CD8-positive, alpha-beta memory T cell (primary cell): ENCODE results near the gene CNOT4. TPM values are rescaled to one million over a fixed set of nuclear protein-coding genes. Genes with fewer than 3 reads are reported as not detected.

Source experiments
- CTCF ChIA-PET: fragments of 350-600 bp; sonication (Branson Sonifier 250); formaldehyde crosslinking; loops from one replicate; lab custom pipeline; 2021; ENCODE audit warnings: antibody characterized with exemption; lab: Charles Lee
- POLR2A ChIA-PET: fragments of 350-600 bp; sonication (Branson Sonifier 250); formaldehyde crosslinking; loops from one replicate; lab custom pipeline; 2021; ENCODE audit warnings: antibody characterized with exemption; lab: Charles Lee
- DNase-seq, 5 donors: peaks; one replicate each; pipeline versions ENCODE4 v3.0.0 to v3.0.0-alpha.2; 2020 to 2022; ENCODE audit warnings: mixed read lengths in 1 of 5
- H3K27ac ChIP-seq: one replicate; pipeline ENCODE4 v1.7.0; 2013; ENCODE audit warnings: low read depth, mild to moderate bottlenecking, low read length, moderate library complexity
- H3K27me3 ChIP-seq: 2 replicates; pipeline ENCODE4 v1.7.0; 2013; ENCODE audit warnings: low read length, mild to moderate bottlenecking; ENCODE audit not compliant: insufficient read depth, poor library complexity, severe bottlenecking
- H3K36me3 ChIP-seq: 2 replicates; pipeline ENCODE4 v1.7.0; 2013; ENCODE audit warnings: mild to moderate bottlenecking, low read length, moderate library complexity; ENCODE audit not compliant: insufficient read depth
- H3K4me1 ChIP-seq: 2 replicates; pipeline ENCODE4 v1.7.0; 2013; ENCODE audit warnings: mild to moderate bottlenecking, low read length, moderate library complexity; ENCODE audit not compliant: insufficient read depth
- H3K4me3 ChIP-seq: 2 replicates; pipeline ENCODE4 v1.7.0; 2013; ENCODE audit warnings: mild to moderate bottlenecking, low read length
- H3K9me3 ChIP-seq: 2 replicates; pipeline ENCODE4 v1.7.0; 2013; ENCODE audit warnings: mild to moderate bottlenecking, low read length
- H3K27ac Mint-ChIP-seq, 8 donors: one replicate each; pipeline ENCODE4 v1.8.0; 2020 to 2021; ENCODE audit warnings: mixed read lengths in 8 of 8, mild to moderate bottlenecking in 6 of 8, inconsistent platforms in 3 of 8, moderate library complexity in 3 of 8
- H3K27me3 Mint-ChIP-seq, 2 donors: one replicate each; pipeline ENCODE4 v1.8.0; 2020 to 2021; ENCODE audit warnings: mixed read lengths in 2 of 2, mild to moderate bottlenecking in 1 of 2, moderate library complexity in 1 of 2
- H3K36me3 Mint-ChIP-seq, 3 donors: one replicate each; pipeline ENCODE4 v1.8.0; 2020 to 2021; ENCODE audit warnings: mixed read lengths in 3 of 3, inconsistent platforms in 1 of 3, mild to moderate bottlenecking in 1 of 3
- H3K4me1 Mint-ChIP-seq, 3 donors: one replicate each; pipeline ENCODE4 v1.8.0; 2020 to 2021; ENCODE audit warnings: mixed read lengths in 3 of 3, inconsistent platforms in 1 of 3, mild to moderate bottlenecking in 1 of 3
- H3K4me3 Mint-ChIP-seq, 7 donors: one replicate each; pipeline ENCODE4 v1.8.0; 2020 to 2021; ENCODE audit warnings: mixed read lengths in 7 of 7, mild to moderate bottlenecking in 6 of 7, moderate library complexity in 4 of 7, inconsistent platforms in 2 of 7
- H3K9me3 Mint-ChIP-seq, 5 donors: one replicate each; pipeline ENCODE4 v1.8.0; 2020 to 2022; ENCODE audit warnings: mixed read lengths in 5 of 5, mild to moderate bottlenecking in 3 of 5, moderate library complexity in 2 of 5, inconsistent platforms in 1 of 5
- polyA plus RNA-seq: library from polyadenylated mRNA; unstranded; fragments of 300-500 nt; fragmentation: Illumina TruSeq; gene quantifications from one replicate; pipeline ENCODE4 v1.2.3, GENCODE V29; 2021
- total RNA-seq, 2 experiments: library from RNA; stranded (reverse); gene quantifications; one replicate each; pipeline ENCODE4 v1.2.3, GENCODE V29; 2021

CNOT4 gene
- total and polyA plus RNA-seq, 3 experiments from 2014 or later = 19.3 to 21.8 (median 21.5) TPM

GRCh38 chr7:135380351-135380750 lies 129.6 kb downstream of the CNOT4 start:
- Mint-ChIP-seq H3K36me3 (peaks cover 0 to 3% (median 0%) of the 10 kb centered on the region in 3 donors), H3K4me3 (no peak overlapping the region), H3K27ac (no peak overlapping the region), H3K9me3 (no peaks in the 10 kb centered on the region), H3K4me1 (no peaks in the 10 kb centered on the region), H3K27me3 (peaks cover 0 to 2% of the 10 kb centered on the region in 2 donors)
- no peaks in the 10 kb centered on the region for H3K4me1 ChIP-seq
- H3K27me3 ChIP-seq = no peaks in the 10 kb centered on the region
- CTCF ChIA-PET = no interaction called here
- no peak for DNase-seq
- H3K9me3 ChIP-seq = no peaks in the 10 kb centered on the region
- no peak overlapping the region for H3K27ac ChIP-seq
- POLR2A ChIA-PET = no interaction called here
- no peaks in the 10 kb centered on the region for H3K36me3 ChIP-seq
- no peak overlapping the region for H3K4me3 ChIP-seq

GRCh38 chr7:135377171-135377570 lies 132.7 kb downstream of the CNOT4 start:
- Mint-ChIP-seq H3K36me3 (peaks cover 0 to 7% (median 3%) of the 10 kb centered on the region in 3 donors), H3K9me3 (no peaks in the 10 kb centered on the region), H3K27me3 (peaks cover 0 to 2% of the 10 kb centered on the region in 2 donors), H3K27ac (no peak overlapping the region), H3K4me1 (peaks cover 4 to 10% (median 5%) of the 10 kb centered on the region in 3 donors), H3K4me3 (no peak overlapping the region)
- no peaks in the 10 kb centered on the region for H3K4me1 ChIP-seq
- no peaks in the 10 kb centered on the region for H3K36me3 ChIP-seq
- DNase-seq = no peak
- H3K9me3 ChIP-seq = no peaks in the 10 kb centered on the region
- ChIA-PET CTCF (no interaction called here), POLR2A (no interaction called here)
- no peak overlapping the region for H3K4me3 ChIP-seq
- H3K27ac ChIP-seq = no peak overlapping the region
- no peaks in the 10 kb centered on the region for H3K27me3 ChIP-seq

DNA sequence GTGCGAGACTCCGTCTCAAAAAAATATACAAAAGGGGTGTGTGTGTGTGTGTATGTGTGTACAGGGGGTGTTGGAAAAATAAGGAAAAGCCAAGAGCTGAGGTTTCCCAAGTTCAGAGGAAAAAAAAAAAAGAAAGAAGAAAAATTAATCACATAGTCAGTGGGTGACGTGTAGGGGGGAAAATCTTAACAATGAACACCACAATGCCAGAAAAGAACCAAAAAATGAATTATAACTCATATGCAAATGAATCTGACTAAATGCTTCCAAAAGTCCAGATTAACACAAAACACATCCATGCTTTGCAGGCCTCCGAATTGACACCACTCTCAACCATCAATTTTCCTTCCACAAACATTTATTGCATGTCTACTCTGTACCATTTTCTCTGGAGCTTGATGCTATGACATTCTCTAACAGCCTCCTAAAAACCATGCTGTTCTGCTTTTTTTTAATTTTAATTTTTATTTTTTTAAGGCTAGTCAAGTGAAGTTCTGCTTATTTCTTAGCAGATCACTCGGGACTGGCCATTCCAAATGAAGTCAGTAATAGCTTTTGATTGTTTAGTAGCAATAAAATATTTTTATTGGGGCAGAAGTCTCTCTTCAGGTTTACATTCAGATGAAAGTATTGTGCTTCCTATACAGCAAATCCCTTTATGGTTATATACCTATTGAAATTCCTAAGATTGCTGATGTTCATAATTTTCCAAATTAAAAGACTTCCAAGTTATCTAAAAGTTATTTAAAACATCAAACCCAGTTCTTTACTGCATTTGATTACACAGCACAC lies 133.8 kb downstream of the CNOT4 start:
- Histone ChIP-seq H3K4me3 (no peak overlapping the region), H3K27me3 (no peaks in the 10 kb centered on the region), H3K27ac (no peak overlapping the region), H3K9me3 (no peaks in the 10 kb centered on the region), H3K4me1 (no peaks in the 10 kb centered on the region), H3K36me3 (no peaks in the 10 kb centered on the region)
- no peaks in the 10 kb centered on the region for H3K9me3 Mint-ChIP-seq
- H3K27me3 Mint-ChIP-seq = peaks cover 0 to 2% of the 10 kb centered on the region in 2 donors
- H3K27ac Mint-ChIP-seq = no peak overlapping the region
- CTCF ChIA-PET = no interaction called here
- DNase-seq = no peak
- peaks cover 0 to 8% (median 3%) of the 10 kb centered on the region in 3 donors for H3K36me3 Mint-ChIP-seq
- H3K4me3 Mint-ChIP-seq = no peak overlapping the region
- POLR2A ChIA-PET = no interaction called here
- peaks cover 5 to 15% (median 8%) of the 10 kb centered on the region in 3 donors for H3K4me1 Mint-ChIP-seq

DNA sequence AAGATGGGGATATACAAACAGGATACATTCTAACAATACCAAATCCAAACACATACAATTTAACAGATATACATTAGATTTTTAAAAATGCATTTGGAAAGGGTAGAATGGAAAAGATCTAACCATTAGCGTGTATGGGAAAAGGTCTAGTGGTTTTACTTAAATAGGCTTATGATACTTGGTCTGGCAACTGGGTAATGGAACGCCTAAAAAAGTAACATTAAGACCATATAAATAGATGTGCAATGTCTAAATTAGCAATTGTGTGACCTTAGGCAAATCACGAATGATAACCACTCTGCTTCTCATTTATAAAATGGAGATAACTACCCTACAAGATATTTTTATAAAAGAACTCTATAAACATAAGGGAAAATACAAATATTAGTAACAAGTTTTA lies 135.2 kb downstream of the CNOT4 start:
- Mint-ChIP-seq H3K9me3 (no peaks in the 10 kb centered on the region), H3K27me3 (peaks cover 0 to 2% of the 10 kb centered on the region in 2 donors), H3K36me3 (peaks cover 0 to 15% (median 6%) of the 10 kb centered on the region in 3 donors), H3K27ac (no peak overlapping the region), H3K4me1 (peaks cover 11 to 21% (median 12%) of the 10 kb centered on the region in 3 donors), H3K4me3 (no peak overlapping the region)
- Histone ChIP-seq H3K4me3 (no peak overlapping the region), H3K9me3 (no peaks in the 10 kb centered on the region), H3K36me3 (no peaks in the 10 kb centered on the region), H3K27ac (no peak overlapping the region), H3K4me1 (no peaks in the 10 kb centered on the region), H3K27me3 (no peaks in the 10 kb centered on the region)
- ChIA-PET CTCF (no interaction called here), POLR2A (no interaction called here)
- no peak for DNase-seq

GRCh38 chr7:135372222-135372621 lies 137.7 kb downstream of the CNOT4 start:
- peaks cover 11 to 33% (median 12%) of the 10 kb centered on the region in 3 donors for H3K4me1 Mint-ChIP-seq
- H3K36me3 Mint-ChIP-seq = peaks cover 0 to 17% (median 6%) of the 10 kb centered on the region in 3 donors
- Histone ChIP-seq H3K4me3 (no peak overlapping the region), H3K9me3 (no peaks in the 10 kb centered on the region), H3K27me3 (no peaks in the 10 kb centered on the region), H3K36me3 (no peaks in the 10 kb centered on the region), H3K4me1 (no peaks in the 10 kb centered on the region), H3K27ac (no peak overlapping the region)
- ChIA-PET POLR2A (interaction anchor here (0.7 kb wide), 1 partner anchor 603 kb away, joined by 8 read pairs; no protein-coding TSS in a partner anchor), CTCF (interaction anchor here (0.7 kb wide), 1 partner anchor 781 kb away, joined by 3 read pairs; no protein-coding TSS in a partner anchor)
- no peak overlapping the region for H3K27ac Mint-ChIP-seq
- peak overlapping the region in 1 of 7 donors; percentile 32 for H3K4me3 Mint-ChIP-seq
- no peak for DNase-seq
- no peaks in the 10 kb centered on the region for H3K9me3 Mint-ChIP-seq
- H3K27me3 Mint-ChIP-seq = no peaks in the 10 kb centered on the region

DNA sequence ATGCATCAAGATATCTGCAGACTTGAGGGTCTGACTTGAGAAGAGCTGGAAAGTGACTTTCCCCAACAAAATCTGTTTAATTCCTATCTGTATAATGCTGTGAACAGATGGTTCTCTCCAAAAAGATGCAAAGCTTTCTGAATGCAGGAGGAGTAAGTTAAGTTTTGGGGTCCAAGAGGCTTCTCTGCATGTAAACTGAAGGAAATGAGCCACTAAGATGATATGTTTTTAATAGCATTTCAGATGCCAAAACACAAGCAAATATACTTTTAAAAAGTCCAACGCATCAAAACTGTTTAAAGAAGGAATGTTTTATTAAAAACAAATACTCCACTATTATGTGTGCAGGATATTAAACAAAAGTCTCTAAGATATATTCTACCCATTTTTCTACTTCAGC lies 139.2 kb downstream of the CNOT4 start:
- Mint-ChIP-seq H3K27me3 (no peaks in the 10 kb centered on the region), H3K4me1 (peaks cover 11 to 35% (median 12%) of the 10 kb centered on the region in 3 donors), H3K9me3 (no peaks in the 10 kb centered on the region), H3K4me3 (no peak overlapping the region), H3K36me3 (peaks cover 0 to 17% (median 9%) of the 10 kb centered on the region in 3 donors), H3K27ac (peak overlapping the region in 1 of 8 donors; percentile 67)
- POLR2A ChIA-PET = no interaction called here
- CTCF ChIA-PET = no interaction called here
- H3K4me3 ChIP-seq = no peak overlapping the region
- H3K27me3 ChIP-seq = no peaks in the 10 kb centered on the region
- no peaks in the 10 kb centered on the region for H3K36me3 ChIP-seq
- no peaks in the 10 kb centered on the region for H3K4me1 ChIP-seq
- DNase-seq = no peak
- H3K27ac ChIP-seq = no peak overlapping the region
- H3K9me3 ChIP-seq = no peaks in the 10 kb centered on the region

DNA sequence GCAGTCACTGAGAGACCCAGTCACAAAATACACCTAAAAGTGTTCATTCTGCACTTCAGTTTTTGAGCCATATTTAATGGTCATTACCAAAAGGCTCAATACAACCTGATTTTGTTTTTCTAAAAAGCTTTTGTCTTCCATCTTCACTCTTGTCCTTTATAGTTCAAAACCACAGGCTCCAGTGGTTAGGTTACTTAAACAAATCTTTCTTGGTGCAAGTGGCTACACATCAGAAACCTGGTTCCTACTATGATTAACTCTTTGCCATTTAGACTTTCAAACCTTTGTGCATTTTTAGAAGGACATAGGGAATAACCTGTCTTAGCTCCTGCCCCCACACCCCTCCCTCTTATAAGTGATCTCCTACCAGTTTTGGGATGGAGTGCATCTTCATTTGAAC lies 140.5 kb downstream of the CNOT4 start:
- CTCF ChIA-PET = no interaction called here
- no peak overlapping the region for H3K4me3 Mint-ChIP-seq
- Histone ChIP-seq H3K36me3 (no peaks in the 10 kb centered on the region), H3K4me1 (no peaks in the 10 kb centered on the region), H3K27ac (no peak overlapping the region), H3K27me3 (no peaks in the 10 kb centered on the region), H3K9me3 (no peaks in the 10 kb centered on the region), H3K4me3 (no peak overlapping the region)
- no peak for DNase-seq
- POLR2A ChIA-PET = no interaction called here
- no peaks in the 10 kb centered on the region for H3K9me3 Mint-ChIP-seq
- H3K36me3 Mint-ChIP-seq = peaks cover 0 to 18% (median 9%) of the 10 kb centered on the region in 3 donors
- H3K27ac Mint-ChIP-seq = peak overlapping the region in 2 of 8 donors; percentile 41 to 58
- peaks cover 8 to 30% (median 12%) of the 10 kb centered on the region in 3 donors for H3K4me1 Mint-ChIP-seq
- no peaks in the 10 kb centered on the region for H3K27me3 Mint-ChIP-seq

DNA sequence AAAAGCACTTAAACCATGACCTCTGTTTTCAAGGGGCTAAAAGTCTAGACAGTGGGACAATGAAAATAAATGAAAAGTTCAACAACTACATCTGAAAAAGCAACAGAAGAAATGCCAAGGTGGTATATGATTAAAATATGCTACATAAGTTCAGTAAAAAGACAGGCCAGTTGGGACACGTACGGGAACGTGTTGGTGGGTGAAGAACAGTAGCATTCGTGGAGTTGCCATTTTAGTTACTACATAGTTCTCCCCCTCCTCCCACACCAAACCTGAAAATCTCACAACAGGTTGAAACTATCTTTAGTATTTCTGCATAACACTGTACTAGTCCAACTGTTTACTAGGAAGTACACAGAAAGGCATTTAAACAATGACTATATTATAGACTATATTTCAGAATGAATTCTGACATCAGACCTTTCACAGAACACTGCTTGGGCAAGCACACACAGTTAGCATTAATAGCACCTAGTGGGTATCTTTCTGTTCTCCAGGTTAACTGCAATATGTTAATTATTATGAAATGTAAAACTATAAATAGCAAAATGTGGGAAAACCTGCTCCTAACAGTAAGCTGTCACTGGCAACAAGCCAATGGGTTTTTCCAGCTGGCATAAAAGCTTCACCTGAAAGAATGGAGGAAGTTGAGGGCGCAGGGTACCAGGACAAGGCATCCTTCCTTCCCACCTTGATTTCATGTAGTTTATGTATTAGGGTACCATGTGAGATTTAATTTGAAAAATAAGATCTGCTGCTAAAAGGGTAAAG lies 141.3 kb downstream of the CNOT4 start:
- Histone ChIP-seq H3K27ac (no peak overlapping the region), H3K27me3 (no peaks in the 10 kb centered on the region), H3K9me3 (no peaks in the 10 kb centered on the region), H3K4me3 (no peak overlapping the region), H3K36me3 (no peaks in the 10 kb centered on the region), H3K4me1 (no peaks in the 10 kb centered on the region)
- Mint-ChIP-seq H3K4me1 (peaks cover 8 to 25% (median 8%) of the 10 kb centered on the region in 3 donors), H3K27ac (no peak overlapping the region), H3K36me3 (peaks cover 0 to 21% (median 9%) of the 10 kb centered on the region in 3 donors), H3K9me3 (no peaks in the 10 kb centered on the region), H3K4me3 (no peak overlapping the region), H3K27me3 (no peaks in the 10 kb centered on the region)
- no peak for DNase-seq
- CTCF ChIA-PET = no interaction called here
- POLR2A ChIA-PET = no interaction called here
